NCI-H510A treated with DMSO at 0.1 percent for 48 hours (cell line): Measurements from ENCODE around the gene GRM4.
"Not testable (repeated sequence)": the region's sequence is repeated elsewhere in the genome, so short reads cannot be mapped to it uniquely, and the experiment has no call there.

ENCODE experiments used
- DNase-seq: peaks from one replicate; lab custom pipeline; 2025; lab: John Stamatoyannopoulos, UW

The GRM4 gene

DNA sequence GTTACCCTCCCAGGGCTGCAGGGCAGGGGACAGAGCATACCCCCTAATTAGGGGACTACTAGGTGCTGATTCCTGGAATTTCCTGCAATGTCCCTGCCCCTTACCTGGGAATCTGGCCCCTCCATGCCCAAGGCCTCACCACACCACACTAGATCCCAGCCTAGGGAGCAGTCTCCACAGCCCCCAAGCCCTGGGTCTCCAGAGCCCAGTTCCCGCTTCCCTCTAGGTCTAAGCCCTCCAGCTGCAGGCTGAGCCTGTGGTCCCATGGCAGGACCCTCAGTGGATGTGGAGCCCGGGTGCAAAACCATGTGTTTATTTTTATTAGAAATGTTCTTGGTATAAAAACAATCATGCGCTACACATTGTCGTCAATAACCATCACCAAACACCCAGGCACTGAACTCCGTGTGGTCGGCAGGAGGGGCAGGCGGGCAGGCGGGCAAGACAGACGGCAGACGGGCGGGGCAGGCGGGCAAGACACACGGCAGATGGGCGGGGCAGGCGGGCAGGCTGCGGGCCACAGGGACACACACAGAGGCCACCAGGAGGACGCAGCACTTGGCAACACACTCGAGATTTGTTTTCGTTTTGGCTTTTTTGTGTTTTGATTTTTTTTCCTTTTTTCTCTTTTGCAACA lies 124.2 kb downstream of the GRM4 start:
- DNase-seq, result no peak

DNA sequence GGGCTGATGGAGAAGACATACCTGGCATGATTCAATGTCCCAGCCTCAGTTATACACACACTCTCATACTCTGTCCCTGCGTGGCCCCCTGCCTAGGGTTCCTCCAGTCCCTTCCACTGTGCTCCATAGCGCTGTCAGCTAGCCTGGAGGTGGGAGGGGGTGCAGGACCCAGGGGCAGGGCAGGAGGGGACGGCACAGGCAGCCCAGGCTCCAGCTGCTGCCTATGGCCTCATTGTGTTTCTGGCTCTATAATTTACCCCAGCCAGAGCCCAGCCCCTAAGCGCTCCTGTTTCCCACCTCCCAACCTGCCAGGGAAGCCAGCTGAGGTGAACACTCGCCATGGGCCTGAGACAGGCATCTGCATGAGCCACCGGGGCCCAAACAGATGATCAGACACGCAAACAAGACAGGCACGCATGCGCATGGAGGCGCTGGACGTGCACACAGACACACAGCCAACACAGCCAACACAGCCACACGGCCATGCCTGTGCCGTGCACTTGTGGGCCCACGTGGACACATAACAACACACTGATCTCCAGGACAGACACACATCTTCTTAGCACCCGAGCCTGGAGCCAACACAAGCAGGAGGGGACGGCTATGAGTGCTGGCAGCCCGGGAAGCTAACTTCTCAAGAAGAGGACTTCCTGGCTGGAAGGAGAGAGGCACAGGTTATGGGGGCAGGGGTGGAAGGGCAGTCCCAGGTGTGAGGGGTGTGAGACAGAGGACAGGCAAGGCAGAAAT lies 124.9 kb downstream of the GRM4 start:
- DNase-seq, result no peak

DNA sequence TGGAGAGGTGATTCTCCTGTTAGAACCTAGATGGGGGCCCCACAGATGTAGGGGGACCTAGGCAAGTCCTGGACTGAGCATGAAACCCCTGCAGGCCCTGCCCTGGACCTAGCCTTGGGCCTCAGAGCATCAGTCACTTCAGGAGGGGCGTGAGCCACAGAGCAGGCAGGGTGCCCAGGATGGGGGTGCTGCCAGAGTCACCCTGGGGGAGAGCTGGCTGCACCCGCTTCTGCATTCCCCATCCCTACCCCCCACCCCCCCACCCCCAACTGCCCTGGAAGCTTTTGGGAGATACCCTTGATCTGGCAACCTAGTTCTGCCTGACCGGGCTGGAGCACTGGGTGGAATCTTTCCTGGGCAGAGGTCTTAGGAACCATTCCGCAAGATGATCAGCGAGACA lies 125.6 kb downstream of the GRM4 start:
- no peak for DNase-seq

DNA sequence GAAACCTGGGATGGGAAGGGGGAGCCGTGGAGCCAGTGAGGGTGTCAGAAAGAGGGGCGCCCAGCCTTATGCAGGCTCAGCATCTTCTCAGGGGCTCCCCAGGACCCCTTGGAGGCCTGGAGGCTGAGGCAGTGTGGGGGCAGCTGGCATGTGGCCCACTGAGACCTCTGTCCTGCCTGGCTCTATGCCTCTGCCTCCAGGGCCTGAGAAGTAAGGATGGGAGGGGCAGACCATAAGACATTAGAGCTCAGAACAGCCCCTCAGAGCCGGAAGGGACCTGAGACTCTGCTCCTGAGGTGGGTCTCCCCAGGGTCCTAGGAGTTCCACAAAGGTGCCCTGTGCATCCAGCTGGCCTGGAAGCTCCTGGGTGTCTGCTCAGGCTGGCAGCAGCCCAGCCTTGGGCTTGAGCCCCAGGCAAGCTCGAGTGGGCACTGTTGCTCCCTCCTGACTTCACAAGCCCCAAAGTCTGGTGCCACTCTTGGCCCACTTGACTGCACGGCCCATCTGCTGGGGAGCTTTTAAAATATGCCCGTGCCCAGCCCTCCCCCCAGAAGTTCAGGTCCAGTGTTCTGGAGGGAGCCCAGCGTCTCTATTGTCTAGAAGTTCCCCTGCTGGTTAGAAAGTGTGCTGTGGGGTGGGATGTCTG lies 126.8 kb downstream of the GRM4 start:
- DNase-seq, result no peak

DNA sequence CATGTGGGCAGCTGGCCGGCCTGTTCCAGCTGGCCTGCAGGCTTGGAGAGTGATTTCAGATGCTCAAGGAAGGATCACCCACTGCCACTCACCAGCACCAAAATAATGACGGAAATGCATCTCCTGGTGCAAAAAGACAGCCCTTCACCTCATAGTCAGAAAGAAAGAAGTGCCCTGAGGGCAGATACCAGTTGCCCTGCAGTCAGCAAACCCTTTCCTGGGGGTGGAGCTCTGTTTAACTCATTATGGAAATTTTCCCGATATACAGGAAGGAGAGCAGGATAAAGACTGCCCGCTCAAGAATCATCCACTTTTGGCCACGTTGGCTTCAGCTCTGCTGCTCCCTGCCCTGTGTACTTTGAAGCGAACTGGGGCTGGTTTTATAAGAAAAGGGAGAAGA lies 127.9 kb downstream of the GRM4 start:
- no peak for DNase-seq

DNA sequence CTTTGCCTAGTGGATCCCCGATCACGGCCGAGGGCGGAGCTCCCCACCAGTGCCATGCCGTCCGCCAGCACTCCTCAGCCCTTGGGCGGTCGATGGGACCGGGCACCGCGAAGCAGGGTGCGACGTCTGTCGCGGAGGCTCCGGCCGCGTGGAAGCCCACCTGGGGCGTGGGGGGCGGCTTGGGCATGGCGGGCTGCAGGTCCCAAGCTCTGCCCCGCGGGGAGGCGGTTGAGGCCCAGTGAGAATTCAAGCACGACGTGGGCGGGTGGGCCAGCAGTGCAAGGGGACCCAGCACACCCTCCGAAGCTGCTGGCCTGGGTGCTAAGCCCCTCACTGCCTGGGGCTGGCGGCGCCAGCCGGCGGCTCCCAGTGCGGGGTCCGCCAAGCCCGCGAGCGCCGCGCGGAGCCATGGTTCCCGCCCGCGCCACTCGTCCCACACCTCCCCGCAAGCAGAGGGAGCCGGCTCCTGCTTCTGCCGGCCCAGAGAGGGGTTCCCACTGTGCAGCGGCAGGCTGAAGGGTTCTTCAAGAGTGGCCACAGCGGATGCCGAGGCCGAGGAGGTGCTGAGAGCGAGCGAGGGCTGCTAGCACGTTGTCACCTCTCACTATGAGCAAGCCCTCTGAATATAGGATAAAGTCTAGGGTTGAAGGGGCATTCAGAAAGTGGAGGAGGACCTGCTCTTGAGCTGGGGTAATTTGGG lies 128.6 kb downstream of the GRM4 start:
- DNase-seq, result no peak

DNA sequence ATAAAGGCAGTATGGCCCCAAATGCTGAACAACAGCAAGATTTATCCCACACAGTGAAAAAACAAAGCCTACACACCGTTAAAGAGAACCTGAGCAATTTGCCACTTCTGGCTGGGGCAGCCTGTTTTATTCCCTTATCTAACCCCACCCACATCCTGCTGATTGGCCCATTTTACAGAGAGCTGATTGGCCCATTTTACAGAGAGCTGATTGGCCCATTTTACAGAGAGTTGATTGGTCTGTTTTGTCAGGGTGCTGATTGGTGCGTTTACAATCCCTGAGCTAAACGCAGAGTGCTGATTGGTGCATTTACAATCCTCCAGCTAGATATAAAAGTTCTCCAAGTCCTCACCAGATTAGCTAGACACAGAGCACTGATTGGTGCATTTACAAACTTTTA lies 129.3 kb downstream of the GRM4 start:
- DNase-seq, result not testable (repeated sequence)

DNA sequence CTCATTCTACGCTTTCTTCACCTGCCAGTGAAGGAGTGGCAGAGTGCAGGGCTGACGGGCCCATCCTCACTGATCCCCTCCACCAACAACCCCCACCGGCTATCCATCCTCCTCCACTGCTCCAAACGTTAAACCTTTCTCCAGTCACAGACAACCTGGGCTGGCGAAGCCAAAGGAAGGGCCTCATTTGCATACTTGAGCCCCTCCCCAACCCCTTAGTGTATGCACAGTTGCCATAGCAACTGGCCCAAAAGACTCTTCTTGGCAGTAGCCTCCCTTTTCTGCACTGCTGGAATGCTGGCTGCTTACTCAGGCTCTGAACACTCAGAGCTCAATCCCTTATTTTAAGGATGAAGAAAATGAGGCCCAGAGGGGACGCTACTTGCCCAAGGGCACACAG lies 130.3 kb downstream of the GRM4 start:
- no peak for DNase-seq

DNA sequence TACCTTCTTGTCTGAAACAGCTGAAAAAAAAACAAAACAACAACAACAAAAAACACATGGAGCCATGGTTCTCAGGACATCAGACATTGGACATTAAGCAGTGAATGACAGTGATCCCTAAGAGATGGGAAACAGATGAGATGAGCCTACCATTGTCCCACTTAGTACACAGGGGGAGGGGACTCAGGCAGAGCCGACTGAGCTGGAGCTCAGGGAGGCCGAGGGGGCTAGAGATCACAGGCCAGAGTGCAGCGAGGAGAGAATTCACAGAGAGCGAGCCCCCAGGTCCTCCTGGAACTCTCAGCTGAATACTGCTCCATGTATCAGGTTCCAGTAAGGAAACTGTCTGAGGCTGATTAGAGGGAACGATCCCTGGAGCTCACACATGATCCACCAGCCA lies 134.6 kb downstream of the GRM4 start:
- no peak for DNase-seq

DNA sequence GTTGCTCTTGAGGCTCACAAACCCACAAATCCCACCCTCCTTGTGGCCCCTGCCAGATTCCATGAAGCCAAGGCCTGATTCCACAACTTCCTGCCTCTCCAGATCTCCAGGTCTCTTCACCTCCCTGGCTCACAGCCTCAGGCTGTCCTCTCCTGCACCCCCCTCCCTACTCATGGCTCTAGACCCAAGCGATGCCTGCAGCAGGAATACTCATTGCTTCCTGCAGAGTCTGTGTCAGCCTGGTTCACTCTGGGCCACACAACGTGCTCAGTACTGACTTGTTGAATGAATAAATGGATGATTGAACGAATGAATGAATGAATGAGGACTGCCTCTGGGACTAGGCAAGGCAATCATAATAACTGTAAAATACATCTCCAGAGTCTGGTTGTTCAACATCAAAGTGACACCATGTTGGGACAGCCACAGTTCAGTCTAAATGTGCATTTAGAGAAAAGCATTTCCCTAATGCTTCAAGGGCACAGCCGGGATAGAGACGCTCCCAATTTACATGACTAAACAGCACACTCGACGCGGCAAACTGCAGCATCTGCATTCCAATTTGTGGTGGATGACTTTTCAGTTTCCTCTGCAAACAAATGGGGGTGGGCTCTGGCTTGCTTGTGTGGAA lies 139.9 kb downstream of the GRM4 start:
- peak; percentile 45 for DNase-seq

DNA sequence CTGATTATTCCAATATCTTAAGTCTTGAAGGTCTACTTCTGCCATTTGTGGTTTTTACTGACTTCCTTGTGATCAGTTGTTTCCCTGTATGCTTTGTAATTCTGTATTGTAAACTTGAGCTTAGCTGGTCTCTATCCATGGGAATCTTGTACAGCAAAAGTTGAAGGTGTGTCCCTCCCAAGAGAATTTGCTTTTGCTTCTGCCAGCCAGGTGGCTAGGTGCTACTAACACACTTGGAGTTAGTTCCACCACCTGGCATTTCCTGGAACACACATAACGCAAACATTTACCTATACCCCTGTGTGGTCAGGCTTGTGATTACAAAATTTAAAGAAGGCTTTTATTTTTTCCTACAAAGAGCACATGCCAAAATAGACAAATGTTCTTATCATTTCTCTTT lies 141.2 kb downstream of the GRM4 start:
- peak; percentile 52 for DNase-seq

DNA sequence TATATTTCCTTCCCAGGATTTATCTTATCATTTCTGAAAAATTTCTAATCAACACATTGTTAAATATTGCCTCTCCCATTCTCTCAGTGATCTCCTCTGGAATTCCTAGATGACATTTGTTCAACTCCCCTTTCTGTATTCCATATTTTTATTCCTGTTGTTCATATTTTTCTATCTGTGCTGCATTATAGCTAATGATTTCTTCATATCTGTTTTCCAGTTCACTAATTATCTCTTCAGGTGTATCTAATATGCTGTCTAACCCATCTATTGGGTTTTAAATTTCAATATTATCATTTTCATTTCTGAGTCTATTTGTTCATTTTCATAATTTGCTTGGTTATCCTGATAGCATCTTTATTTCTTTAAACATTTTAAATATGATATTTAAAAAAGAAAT lies 141.9 kb downstream of the GRM4 start:
- no peak for DNase-seq

DNA sequence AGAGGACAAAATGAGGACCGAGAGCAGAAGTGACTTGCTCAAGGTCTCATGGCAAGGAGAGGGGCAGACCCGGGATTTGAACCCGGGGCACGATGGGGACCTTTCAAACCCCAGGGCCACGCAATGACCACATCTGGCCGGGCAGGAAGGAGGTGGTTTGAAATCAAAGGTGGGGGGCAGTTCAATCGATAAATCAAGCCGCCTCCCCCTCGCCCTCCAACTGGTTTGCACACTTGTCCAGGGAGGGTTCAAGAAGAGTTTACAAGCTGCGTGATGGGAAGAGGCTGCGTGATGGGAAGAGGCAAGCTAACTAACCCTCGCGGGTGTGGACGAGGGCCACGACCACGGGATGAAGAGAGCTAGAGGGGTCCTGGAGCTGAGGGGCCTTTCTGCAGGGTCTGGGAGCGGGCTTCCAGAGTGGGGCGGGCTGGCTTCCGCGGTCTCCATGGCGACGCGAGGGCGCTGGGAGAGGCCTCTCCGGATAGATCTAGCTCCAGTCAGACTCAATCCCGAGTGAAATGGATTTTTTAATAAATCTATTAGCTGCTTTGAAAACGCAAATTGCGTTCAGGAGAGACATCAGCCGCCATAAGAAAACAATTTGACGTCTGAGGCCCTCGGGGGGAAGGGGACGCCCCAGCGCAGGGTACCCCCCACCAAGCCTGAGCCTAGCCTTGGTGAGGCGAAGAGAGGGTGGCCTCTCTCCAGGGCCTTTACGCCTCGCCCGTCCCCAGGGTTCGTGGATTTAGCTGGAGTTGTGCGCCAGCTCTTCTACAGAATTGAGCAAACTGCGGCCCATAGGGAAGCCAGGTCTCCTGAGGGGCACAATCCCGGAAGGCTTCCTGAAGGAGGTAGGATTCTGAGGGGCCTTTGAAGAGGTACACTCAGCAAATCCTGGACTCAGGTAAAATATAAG lies 143.9 kb downstream of the GRM4 start:
- DNase-seq, result no peak

DNA sequence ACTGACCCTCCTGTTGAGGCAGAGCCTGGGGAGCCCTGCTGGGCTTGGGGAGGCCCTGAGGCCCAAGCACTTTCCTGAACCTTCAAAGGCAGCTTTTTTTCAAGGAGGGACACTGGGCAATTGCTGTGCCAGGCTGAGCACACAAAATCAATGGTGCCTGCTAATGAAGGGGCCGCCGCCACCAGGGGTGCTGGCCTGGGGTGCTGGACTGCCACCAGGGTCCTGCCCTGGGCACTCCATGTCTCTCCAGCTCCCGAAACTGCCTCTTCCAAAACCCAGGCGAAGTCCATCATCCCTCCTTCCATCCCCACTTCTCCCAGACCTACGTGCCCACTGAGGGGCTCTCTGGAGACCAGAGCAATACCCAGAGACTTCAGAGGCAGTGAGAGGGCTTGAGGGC lies 145.6 kb downstream of the GRM4 start:
- DNase-seq, result no peak

DNA sequence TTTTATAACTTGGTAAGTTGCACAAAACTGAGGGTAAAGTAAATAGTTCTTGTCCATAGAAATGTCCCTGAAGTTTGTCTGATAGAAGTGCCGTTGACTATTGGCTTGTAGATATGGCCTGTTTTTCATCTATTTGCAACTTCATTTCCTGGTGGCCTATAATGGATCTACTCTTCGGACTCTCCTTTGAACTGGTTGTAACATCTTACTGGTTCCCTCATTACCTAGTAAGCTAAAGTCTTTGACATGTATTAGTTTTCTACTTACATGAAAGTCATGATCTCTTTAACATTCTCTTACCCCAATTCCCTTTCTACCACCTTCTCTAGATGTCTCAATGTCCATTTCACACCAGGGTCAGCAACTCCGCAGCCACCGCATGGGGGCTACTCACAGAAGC lies 146.3 kb downstream of the GRM4 start:
- DNase-seq, result no peak

DNA sequence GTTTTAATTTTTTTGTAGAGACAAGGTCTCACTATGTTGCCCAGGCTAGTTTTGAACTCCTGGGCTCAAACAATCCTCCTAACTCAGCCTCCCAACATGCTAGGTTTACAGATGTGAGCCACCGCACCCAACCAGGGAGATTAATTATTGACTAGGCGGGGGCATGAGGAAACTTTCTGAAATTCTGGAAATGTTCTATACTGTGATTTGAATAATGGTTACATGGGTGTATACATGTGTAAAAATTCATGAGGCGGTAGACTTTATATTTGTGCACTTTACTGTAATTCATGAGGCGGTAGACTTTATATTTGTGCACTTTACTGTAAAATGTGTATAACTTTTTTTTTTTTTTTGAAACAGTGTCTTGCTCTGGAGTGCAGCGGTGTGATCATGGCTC lies 147.2 kb downstream of the GRM4 start:
- DNase-seq, result no peak

DNA sequence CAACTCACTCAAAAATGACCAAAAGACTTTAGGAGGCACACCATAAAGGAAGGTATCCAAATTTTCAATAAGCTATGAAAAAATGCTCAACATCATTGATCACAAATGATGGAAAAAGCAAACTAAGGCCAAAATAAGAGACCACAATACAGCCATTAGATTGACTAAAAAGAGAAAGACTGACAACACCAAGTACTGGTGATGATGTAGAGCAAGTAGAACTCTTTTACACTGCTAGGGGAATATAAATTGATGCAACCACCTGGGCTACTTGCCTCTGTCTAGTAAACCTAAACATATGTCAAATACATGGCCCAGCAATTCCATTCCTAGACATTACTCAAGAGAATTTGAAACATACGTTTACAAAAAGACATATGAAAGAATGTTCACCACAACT lies 148.6 kb downstream of the GRM4 start:
- DNase-seq, result no peak

DNA sequence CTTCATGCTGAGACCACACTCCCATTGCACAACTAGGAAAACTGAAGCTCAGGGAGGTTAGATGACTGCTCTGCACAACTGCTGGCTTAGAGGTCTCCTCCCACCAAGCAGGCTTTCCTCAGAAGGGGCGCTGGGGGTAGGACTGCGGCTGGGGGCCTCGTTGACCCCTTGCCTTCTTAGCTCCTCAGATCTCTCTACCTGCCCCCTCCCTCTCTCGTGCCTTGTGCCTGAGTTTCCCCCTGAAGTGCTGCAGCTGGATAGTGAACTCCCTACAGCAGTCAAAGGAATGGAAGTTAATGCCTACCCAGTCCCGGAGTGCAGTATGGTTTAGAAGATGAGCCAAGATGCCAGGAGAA lies 149.8 kb downstream of the GRM4 start:
- no peak for DNase-seq

DNA sequence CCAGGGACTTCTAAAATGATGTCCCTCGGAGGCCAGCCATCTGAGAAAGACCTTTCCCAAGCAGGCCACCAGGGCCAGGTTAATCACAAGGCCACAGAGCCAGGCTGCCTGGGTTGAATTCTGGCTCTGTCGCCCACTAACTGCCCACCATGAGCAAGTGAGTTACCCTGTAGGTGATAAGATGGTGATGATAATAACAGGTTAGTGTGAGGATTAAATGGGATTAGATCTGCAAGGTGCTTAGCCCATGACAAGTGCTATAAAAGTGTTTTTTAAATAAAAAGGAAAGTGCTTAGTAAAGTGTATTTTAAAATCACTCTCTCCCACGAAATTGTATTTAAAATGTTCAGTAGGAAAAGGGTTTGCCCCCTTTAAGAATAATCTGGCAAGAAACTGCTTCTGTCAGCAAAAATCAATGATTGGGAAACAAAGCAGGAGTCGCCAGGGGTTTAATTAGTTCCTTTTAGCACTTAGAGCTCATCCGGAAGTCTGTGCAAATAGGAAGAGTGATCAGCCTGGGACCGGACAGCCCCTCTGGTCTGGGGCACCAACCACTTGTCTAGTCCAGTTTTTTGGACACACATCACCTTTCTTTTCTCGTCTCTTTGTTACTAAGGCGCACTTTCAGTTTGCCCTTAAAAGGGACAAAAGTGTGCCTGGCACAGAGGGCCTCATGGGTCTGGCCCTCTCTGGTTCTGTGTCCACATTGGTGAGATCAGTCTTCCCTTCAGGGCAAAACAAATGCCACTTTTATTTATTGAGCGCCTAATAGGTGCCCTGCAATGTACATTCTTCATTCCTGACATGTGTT lies 150.4 kb downstream of the GRM4 start:
- peak; percentile 23 for DNase-seq

DNA sequence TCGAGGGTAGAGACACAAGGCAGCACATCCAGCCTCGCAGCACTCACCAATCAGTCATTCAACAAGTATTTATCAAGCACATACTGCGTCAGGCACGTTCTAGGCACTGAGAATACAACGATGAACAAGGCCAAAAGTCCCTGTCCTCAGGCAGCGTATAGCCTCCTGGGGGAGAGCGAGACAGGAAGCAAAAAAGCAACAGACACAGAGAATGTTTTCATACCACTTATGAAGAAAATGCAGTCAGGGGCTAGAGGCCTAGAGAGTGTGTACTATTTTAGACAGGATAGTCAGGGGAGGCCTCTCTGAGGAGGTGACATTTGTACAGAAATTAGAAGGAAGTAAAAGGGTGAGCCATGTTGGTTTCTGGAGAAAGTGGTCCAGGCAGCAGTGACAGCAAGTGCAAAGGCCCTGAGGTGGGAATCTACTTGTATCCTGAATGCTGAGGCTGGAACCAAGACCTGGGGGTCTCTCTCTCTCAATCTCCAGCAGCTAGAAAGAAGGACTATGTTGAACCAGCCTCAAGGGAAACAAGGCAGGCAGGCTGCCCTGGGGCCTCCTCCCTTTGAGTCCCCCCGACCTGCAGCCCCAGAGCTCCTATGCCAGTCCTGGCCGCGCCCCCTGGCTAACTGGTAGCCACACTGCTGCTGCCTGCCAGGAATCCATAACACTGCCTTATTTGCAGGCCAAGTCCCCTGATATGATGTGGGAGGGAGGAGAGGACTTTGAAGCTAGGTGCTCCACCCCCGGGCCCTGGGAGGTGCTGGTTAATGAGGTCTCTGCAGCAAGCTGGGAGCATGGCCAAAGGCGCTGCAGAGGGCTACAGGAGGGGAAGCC lies 151.2 kb downstream of the GRM4 start:
- DNase-seq, result peak; percentile 44
